ENCODE data around the gene B4GALT6.

Gene B4GALT6

GRCh38 chr18:31611511-31611910, 72.9 kb downstream of the B4GALT6 start:
- Histone ChIP-seq H3K79me2 (ENCODE audit: control insufficient read depth, insufficient read depth, low read length, poor library complexity) (no peaks in the 10 kb centered on the region), H3K36me3 (ENCODE audit: control insufficient read depth in 1 of 2, insufficient read depth in 2 of 2, low read length in 2 of 2) (no peaks in the 10 kb centered on the region), H3K4ac (ENCODE audit: low read depth, low read length) (no peak overlapping the region), H2BK5ac (ENCODE audit: low read depth, low read length, poor library complexity) (no peak overlapping the region), H3K9me3 (ENCODE audit: insufficient read depth, low read depth, low read length) (no peaks in the 10 kb centered on the region), H3K4me2 (ENCODE audit: low read length) (no peak overlapping the region), H4K8ac (ENCODE audit: low read depth, low read length) (no peak overlapping the region), H3K4me3 (ENCODE audit: low read depth, low read length) (no peak overlapping the region), H3K14ac (ENCODE audit: low read length) (no peak overlapping the region), H3K27ac (ENCODE audit: low read depth, low read length) (no peak overlapping the region), H3K79me1 (ENCODE audit: low read length) (no peaks in the 10 kb centered on the region), H3K9ac (ENCODE audit: low read length) (no peak overlapping the region), H4K91ac (ENCODE audit: low read depth, low read length) (no peak overlapping the region), H2BK12ac (ENCODE audit: low read length) (no peak overlapping the region), H2AFZ (ENCODE audit: insufficient read depth, low read length, poor library complexity) (no peak overlapping the region), H3K18ac (ENCODE audit: low read length) (no peak overlapping the region), H4K12ac (ENCODE audit: low read depth, low read length) (no peak overlapping the region), H2BK120ac (ENCODE audit: insufficient read depth, low read length, poor library complexity) (no peak overlapping the region), H3K4me1 (ENCODE audit: control insufficient read depth in 1 of 2, insufficient read depth in 2 of 2, low read length in 2 of 2) (no peaks in the 10 kb centered on the region), H2AK5ac (ENCODE audit: low read length) (no peak overlapping the region), H3K27me3 (ENCODE audit: insufficient read depth, low read length) (no peaks in the 10 kb centered on the region), H3K23ac (ENCODE audit: low read length) (no peak overlapping the region)
- no CpG with 5 or more reads among the region's 5 CpGs for WGBS (ENCODE audit: extremely low coverage, insufficient coverage, insufficient read length)
- DNase-seq = no peak

- Histone ChIP-seq H3K9ac (ENCODE audit: low read length) (no peak overlapping the region), H2BK12ac (ENCODE audit: low read length) (no peak overlapping the region), H2AFZ (ENCODE audit: insufficient read depth, low read length, poor library complexity) (no peak overlapping the region), H4K91ac (ENCODE audit: low read depth, low read length) (no peak overlapping the region), H3K14ac (ENCODE audit: low read length) (no peak overlapping the region), H3K27ac (ENCODE audit: low read depth, low read length) (no peak overlapping the region), H3K4me3 (ENCODE audit: low read depth, low read length) (no peak overlapping the region), H3K79me2 (ENCODE audit: control insufficient read depth, insufficient read depth, low read length, poor library complexity) (no peaks in the 10 kb centered on the region), H3K23ac (ENCODE audit: low read length) (no peak overlapping the region), H2AK5ac (ENCODE audit: low read length) (no peak overlapping the region), H3K4ac (ENCODE audit: low read depth, low read length) (no peak overlapping the region), H2BK120ac (ENCODE audit: insufficient read depth, low read length, poor library complexity) (no peak overlapping the region), H2BK5ac (ENCODE audit: low read depth, low read length, poor library complexity) (no peak overlapping the region), H3K36me3 (ENCODE audit: control insufficient read depth in 1 of 2, insufficient read depth in 2 of 2, low read length in 2 of 2) (no peaks in the 10 kb centered on the region), H3K4me1 (ENCODE audit: control insufficient read depth in 1 of 2, insufficient read depth in 2 of 2, low read length in 2 of 2) (no peaks in the 10 kb centered on the region), H3K79me1 (ENCODE audit: low read length) (no peaks in the 10 kb centered on the region), H3K18ac (ENCODE audit: low read length) (no peak overlapping the region), H3K4me2 (ENCODE audit: low read length) (no peak overlapping the region), H3K27me3 (ENCODE audit: insufficient read depth, low read length) (no peaks in the 10 kb centered on the region), H4K12ac (ENCODE audit: low read depth, low read length) (no peak overlapping the region), H3K9me3 (ENCODE audit: insufficient read depth, low read depth, low read length) (no peaks in the 10 kb centered on the region), H4K8ac (ENCODE audit: low read depth, low read length) (no peak overlapping the region)
- DNase-seq = peak in 1 of 2 donors; percentile 56
- no CpG with 5 or more reads among the region's 8 CpGs for WGBS (ENCODE audit: extremely low coverage, insufficient coverage, insufficient read length)
Measured at GRCh38 chr18:31610286-31611205, 73.8 kb downstream of the B4GALT6 start.

GRCh38 chr18:31609886-31610285, 74.5 kb downstream of the B4GALT6 start:
- Histone ChIP-seq H3K14ac (ENCODE audit: low read length) (no peak overlapping the region), H3K79me2 (ENCODE audit: control insufficient read depth, insufficient read depth, low read length, poor library complexity) (no peaks in the 10 kb centered on the region), H3K36me3 (ENCODE audit: control insufficient read depth in 1 of 2, insufficient read depth in 2 of 2, low read length in 2 of 2) (no peaks in the 10 kb centered on the region), H3K27me3 (ENCODE audit: insufficient read depth, low read length) (no peaks in the 10 kb centered on the region), H2AFZ (ENCODE audit: insufficient read depth, low read length, poor library complexity) (no peak overlapping the region), H3K4me2 (ENCODE audit: low read length) (no peak overlapping the region), H3K23ac (ENCODE audit: low read length) (no peak overlapping the region), H2BK120ac (ENCODE audit: insufficient read depth, low read length, poor library complexity) (no peak overlapping the region), H2BK12ac (ENCODE audit: low read length) (no peak overlapping the region), H3K9ac (ENCODE audit: low read length) (no peak overlapping the region), H3K9me3 (ENCODE audit: insufficient read depth, low read depth, low read length) (no peaks in the 10 kb centered on the region), H3K4me3 (ENCODE audit: low read depth, low read length) (no peak overlapping the region), H4K12ac (ENCODE audit: low read depth, low read length) (no peak overlapping the region), H4K91ac (ENCODE audit: low read depth, low read length) (no peak overlapping the region), H3K79me1 (ENCODE audit: low read length) (no peaks in the 10 kb centered on the region), H3K18ac (ENCODE audit: low read length) (no peak overlapping the region), H4K8ac (ENCODE audit: low read depth, low read length) (no peak overlapping the region), H3K4ac (ENCODE audit: low read depth, low read length) (no peak overlapping the region), H2AK5ac (ENCODE audit: low read length) (no peak overlapping the region), H3K4me1 (ENCODE audit: control insufficient read depth in 1 of 2, insufficient read depth in 2 of 2, low read length in 2 of 2) (no peaks in the 10 kb centered on the region), H2BK5ac (ENCODE audit: low read depth, low read length, poor library complexity) (no peak overlapping the region), H3K27ac (ENCODE audit: low read depth, low read length) (no peak overlapping the region)
- WGBS (ENCODE audit: extremely low coverage, insufficient coverage, insufficient read length) = no CpG with 5 or more reads among the region's 2 CpGs
- DNase-seq = no peak

GRCh38 chr18:31607384-31607783, 77.0 kb downstream of the B4GALT6 start:
- no peak overlapping the region for H3K9ac ChIP-seq (ENCODE audit: low read length)
- H3K9me3 ChIP-seq (ENCODE audit: insufficient read depth, low read depth, low read length) = no peaks in the 10 kb centered on the region
- H3K27ac ChIP-seq (ENCODE audit: low read depth, low read length) = no peak overlapping the region
- H2BK12ac ChIP-seq (ENCODE audit: low read length) = no peak overlapping the region
- no peak overlapping the region for H3K14ac ChIP-seq (ENCODE audit: low read length)
- no peaks in the 10 kb centered on the region for H3K79me1 ChIP-seq (ENCODE audit: low read length)
- H3K4me1 ChIP-seq (ENCODE audit: control insufficient read depth in 1 of 2, insufficient read depth in 2 of 2, low read length in 2 of 2) = no peaks in the 10 kb centered on the region
- no peak overlapping the region for H3K23ac ChIP-seq (ENCODE audit: low read length)
- H3K4me3 ChIP-seq (ENCODE audit: low read depth, low read length) = no peak overlapping the region
- no CpG with 5 or more reads among the region's 5 CpGs for WGBS (ENCODE audit: extremely low coverage, insufficient coverage, insufficient read length)
- H4K91ac ChIP-seq (ENCODE audit: low read depth, low read length) = no peak overlapping the region
- DNase-seq = no peak
- no peak overlapping the region for H4K12ac ChIP-seq (ENCODE audit: low read depth, low read length)
- H3K18ac ChIP-seq (ENCODE audit: low read length) = no peak overlapping the region
- no peak overlapping the region for H4K8ac ChIP-seq (ENCODE audit: low read depth, low read length)
- no peaks in the 10 kb centered on the region for H3K27me3 ChIP-seq (ENCODE audit: insufficient read depth, low read length)
- no peaks in the 10 kb centered on the region for H3K36me3 ChIP-seq (ENCODE audit: control insufficient read depth in 1 of 2, insufficient read depth in 2 of 2, low read length in 2 of 2)
- no peak overlapping the region for H2BK120ac ChIP-seq (ENCODE audit: insufficient read depth, low read length, poor library complexity)
- H3K79me2 ChIP-seq (ENCODE audit: control insufficient read depth, insufficient read depth, low read length, poor library complexity) = no peaks in the 10 kb centered on the region
- no peak overlapping the region for H2AK5ac ChIP-seq (ENCODE audit: low read length)
- H3K4ac ChIP-seq (ENCODE audit: low read depth, low read length) = no peak overlapping the region
- H2BK5ac ChIP-seq (ENCODE audit: low read depth, low read length, poor library complexity) = no peak overlapping the region
- H3K4me2 ChIP-seq (ENCODE audit: low read length) = no peak overlapping the region
- H2AFZ ChIP-seq (ENCODE audit: insufficient read depth, low read length, poor library complexity) = no peak overlapping the region

Data from trophoblast cell (in vitro differentiated cells and primary cell).